HG02970 (cell line): ENCODE measurements around the gene XYLT1.
"Not testable (repeated sequence)": the region's sequence is repeated elsewhere in the genome, so short reads cannot be mapped to it uniquely, and the experiment has no call there.

Experiments
- ATAC-seq: cut with Tn5 transposase; IDR thresholded peaks from one replicate; pipeline ENCODE4 v1.9.1; 2021; ENCODE audit warnings: mild to moderate bottlenecking, moderate library complexity, moderate number of reproducible peaks; ENCODE audit not compliant: unreplicated experiment, low FRiP score

The XYLT1 gene

GRCh38 chr16:17321824-17322223, 148.9 kb downstream of the XYLT1 start:
- no peak for ATAC-seq

GRCh38 chr16:17320009-17320408, 150.8 kb downstream of the XYLT1 start:
- ATAC-seq, result no peak

- ATAC-seq, result no peak
These were observed 152.5 kb downstream of the XYLT1 start for GRCh38 chr16:17318238-17318637.

GRCh38 chr16:17316005-17316404, 154.8 kb downstream of the XYLT1 start:
- no peak for ATAC-seq

- ATAC-seq, result no peak
These were observed 156.8 kb downstream of the XYLT1 start for GRCh38 chr16:17313793-17314547.

- ATAC-seq, result no peak
These were observed 157.6 kb downstream of the XYLT1 start for GRCh38 chr16:17313085-17313611.

GRCh38 chr16:17312094-17312710, 158.6 kb downstream of the XYLT1 start:
- no peak for ATAC-seq

GRCh38 chr16:17311333-17312093, 159.2 kb downstream of the XYLT1 start:
- no peak for ATAC-seq

GRCh38 chr16:17309510-17309909, 161.2 kb downstream of the XYLT1 start:
- ATAC-seq, result no peak

GRCh38 chr16:17308186-17308585, 162.6 kb downstream of the XYLT1 start:
- no peak for ATAC-seq

GRCh38 chr16:17307504-17307903, 163.3 kb downstream of the XYLT1 start:
- ATAC-seq, result no peak

- ATAC-seq, result no peak
These were observed 164.0 kb downstream of the XYLT1 start for GRCh38 chr16:17306745-17307144.

GRCh38 chr16:17306211-17306610, 164.5 kb downstream of the XYLT1 start:
- ATAC-seq, result not testable (repeated sequence)

- no peak for ATAC-seq
These were observed 165.1 kb downstream of the XYLT1 start for GRCh38 chr16:17305694-17306093.

GRCh38 chr16:17304491-17305119, 166.2 kb downstream of the XYLT1 start:
- no peak for ATAC-seq

GRCh38 chr16:17304106-17304490, 166.7 kb downstream of the XYLT1 start:
- no peak for ATAC-seq

GRCh38 chr16:17303101-17303500, 167.7 kb downstream of the XYLT1 start:
- ATAC-seq, result no peak

- ATAC-seq, result no peak
These were observed 168.1 kb downstream of the XYLT1 start for GRCh38 chr16:17302620-17303019.

- ATAC-seq, result peak; percentile 10
These were observed 168.5 kb downstream of the XYLT1 start for GRCh38 chr16:17302214-17302613.

GRCh38 chr16:17301593-17302135, 169.1 kb downstream of the XYLT1 start:
- peak; percentile 83 for ATAC-seq
